K562 (cell line): ENCODE results near the gene SLC6A6.

Source experiments
- ARHGAP35 ChIP-seq: fragments of 450-650 bp; IDR thresholded peaks from 2 replicates; pipeline ENCODE4 v1.6.1; 2018; ENCODE audit not compliant: partially characterized antibody
- CBFA2T2 ChIP-seq: fragments of 450-650 bp; conservative IDR thresholded peaks from 2 replicates; pipeline ENCODE4 v1.6.1; 2017; ENCODE audit warnings: mild to moderate bottlenecking
- EP300 ChIP-seq: IDR thresholded peaks from 2 replicates; pipeline ENCODE4 v1.6.1; 2012; ENCODE audit warnings: low read length, improper control_type of control experiment
- EWSR1 ChIP-seq: fragments of 450-650 bp; IDR thresholded peaks from 2 replicates; pipeline ENCODE4 v1.6.1; 2018; ENCODE audit warnings: borderline replicate concordance, mild to moderate bottlenecking, low read depth, moderate library complexity; ENCODE audit not compliant: partially characterized antibody
- FOXA1 ChIP-seq: fragments of 450-650 bp; IDR thresholded peaks from 2 replicates; pipeline ENCODE4 v1.6.1; 2016; ENCODE audit warnings: mild to moderate bottlenecking, borderline replicate concordance
- PHTF2 ChIP-seq: fragments of 250-450 bp; sonication (Bioruptor Pico); IDR thresholded peaks from 2 replicates; pipeline ENCODE4 v1.5.0; 2021; ENCODE audit warnings: mild to moderate bottlenecking
- POLR2AphosphoS5 ChIP-seq: IDR thresholded peaks from 2 replicates; pipeline ENCODE4 v1.6.1; 2011; ENCODE audit warnings: mild to moderate bottlenecking, low read depth, low read length, moderate library complexity; ENCODE audit not compliant: control insufficient read depth, insufficient read depth
- POLR2B ChIP-seq: fragments of 450-650 bp; IDR thresholded peaks from 2 replicates; pipeline ENCODE4 v1.6.1; 2018; ENCODE audit warnings: low read depth; ENCODE audit not compliant: partially characterized antibody
- RAD21 ChIP-seq, 2 experiments: fragments of 250-450 bp in 1 of 2; fragments of 450-650 bp in 1 of 2; sonication (Bioruptor Pico) in 1 of 2; formaldehyde crosslinking in 1 of 2; IDR thresholded peaks in 1 of 2; conservative IDR thresholded peaks in 1 of 2; 2 replicates each; pipeline versions ENCODE4 v1.4.0 to v1.8.0; 2020 to 2022; ENCODE audit warnings: mild to moderate bottlenecking in 2 of 2, moderate library complexity in 1 of 2
- TCF7 ChIP-seq: sonication (generic); IDR thresholded peaks from 2 replicates; pipeline ENCODE4 v1.6.1; 2016; ENCODE audit warnings: antibody characterized with exemption, borderline replicate concordance
- ZFP30 ChIP-seq: fragments of 250-450 bp; sonication (Bioruptor Pico); IDR thresholded peaks from 2 replicates; pipeline ENCODE4 v1.8.0; 2022; ENCODE audit warnings: moderate library complexity, mild to moderate bottlenecking, inconsistent platforms, borderline replicate concordance
- ZNF12 ChIP-seq: sonication (generic); formaldehyde crosslinking; IDR thresholded peaks from 2 replicates; pipeline ENCODE4 v1.4.0; 2020; ENCODE audit warnings: mild to moderate bottlenecking, missing genetic modification reagents
- TF ChIP-seq, protein P1 (sequence below): sonication (generic); formaldehyde crosslinking; IDR thresholded peaks from 2 replicates; pipeline ENCODE4 v1.8.0; 2022; ENCODE audit warnings: missing genetic modification reagents, mild to moderate bottlenecking, borderline replicate concordance

DNA sequence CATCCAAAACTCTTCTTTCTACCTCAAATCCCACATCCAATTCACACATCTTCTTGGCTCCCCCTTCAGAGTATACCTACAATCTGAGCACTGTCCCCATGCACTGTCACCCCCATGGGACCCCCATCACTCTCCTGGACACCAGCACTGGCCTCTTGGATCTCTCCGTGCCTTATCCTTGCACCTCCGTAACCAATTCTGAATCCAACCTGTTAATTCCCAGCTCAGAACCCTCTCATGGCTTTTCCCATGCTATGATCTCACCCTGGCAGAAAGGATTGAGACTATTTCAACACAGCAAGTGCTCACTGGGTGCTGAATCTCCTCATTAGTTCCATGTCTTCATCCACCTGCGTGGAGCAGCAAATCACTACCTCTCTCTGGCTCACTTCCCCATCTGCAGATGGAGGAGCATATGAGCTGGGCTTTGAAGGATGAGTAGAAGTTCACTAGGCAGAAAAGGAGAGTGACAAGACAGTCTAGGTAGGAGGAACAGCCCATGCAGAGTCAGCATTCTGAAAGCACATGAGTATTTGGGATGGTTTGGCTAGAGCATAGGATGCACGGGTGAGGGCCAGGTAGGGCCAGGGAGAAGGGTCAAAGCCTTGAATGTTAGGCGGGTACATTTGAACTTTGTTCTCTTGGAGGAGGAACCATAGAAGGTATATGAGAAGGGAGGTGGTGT is 48.7 kb downstream of the SLC6A6 start:
- TF ChIP-seq ARHGAP35 (no peak), POLR2B (peak; percentile 27), RAD21 (CRISPR knock-in tag; conservative IDR thresholded peaks at IDR 0.05 in 1 of 2, IDR thresholded peaks at IDR 0.05 in 1 of 2) (no peak), ZNF12 (CRISPR knock-in tag) (no peak), FOXA1 (no peak), POLR2AphosphoS5 (peak; percentile 10; the same call in 1 of the 2 replicates), EP300 (no peak), TCF7 (no peak), CBFA2T2 (no peak), PHTF2 (no peak), ZFP30 (no peak), EWSR1 (no peak)
- TF ChIP-seq, protein P1, sequence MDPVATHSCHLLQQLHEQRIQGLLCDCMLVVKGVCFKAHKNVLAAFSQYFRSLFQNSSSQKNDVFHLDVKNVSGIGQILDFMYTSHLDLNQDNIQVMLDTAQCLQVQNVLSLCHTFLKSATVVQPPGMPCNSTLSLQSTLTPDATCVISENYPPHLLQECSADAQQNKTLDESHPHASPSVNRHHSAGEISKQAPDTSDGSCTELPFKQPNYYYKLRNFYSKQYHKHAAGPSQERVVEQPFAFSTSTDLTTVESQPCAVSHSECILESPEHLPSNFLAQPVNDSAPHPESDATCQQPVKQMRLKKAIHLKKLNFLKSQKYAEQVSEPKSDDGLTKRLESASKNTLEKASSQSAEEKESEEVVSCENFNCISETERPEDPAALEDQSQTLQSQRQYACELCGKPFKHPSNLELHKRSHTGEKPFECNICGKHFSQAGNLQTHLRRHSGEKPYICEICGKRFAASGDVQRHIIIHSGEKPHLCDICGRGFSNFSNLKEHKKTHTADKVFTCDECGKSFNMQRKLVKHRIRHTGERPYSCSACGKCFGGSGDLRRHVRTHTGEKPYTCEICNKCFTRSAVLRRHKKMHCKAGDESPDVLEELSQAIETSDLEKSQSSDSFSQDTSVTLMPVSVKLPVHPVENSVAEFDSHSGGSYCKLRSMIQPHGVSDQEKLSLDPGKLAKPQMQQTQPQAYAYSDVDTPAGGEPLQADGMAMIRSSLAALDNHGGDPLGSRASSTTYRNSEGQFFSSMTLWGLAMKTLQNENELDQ (CRISPR knock-in tag), result no peak
